Testis (tissue), 2 donors: ENCODE measurements around the gene SBF1.

Experiments
- CTCF ChIP-seq, 3 experiments: fragments of 450-650 bp in 2 of 3; fragments of 200-600 bp in 1 of 3; sonication (generic) in 1 of 3; IDR thresholded peaks; one replicate each; pipeline ENCODE4 v1.5.1; 2016 to 2019; ENCODE audit warnings: antibody characterized with exemption in 3 of 3, mild to moderate bottlenecking in 2 of 3, moderate library complexity in 1 of 3
- POLR2A ChIP-seq: fragments of 450-650 bp; IDR thresholded peaks from one replicate; pipeline ENCODE4 v1.6.1; 2017; ENCODE audit warnings: antibody characterized with exemption, mild to moderate bottlenecking, moderate library complexity

- TF ChIP-seq CTCF (IDR thresholded peaks at IDR 0.05): no peak
- no peak for TF ChIP-seq POLR2A
Measured at GRCh38 chr22:50473088-50473487, 1.7 kb downstream of the SBF1 start.
